Endothelial cell of umbilical vein (primary cell): ENCODE measurements around the gene SLC2A2. TPM values are rescaled to one million over a fixed set of nuclear protein-coding genes. Genes with fewer than 3 reads are reported as not detected.

Experiments used
- BruUV-seq: library from RNA; stranded (reverse); fragments of 400-500 nt; replicated peaks from 2 replicates; lab custom pipeline; 2021; lab: Mats Ljungman, UMichigan
- CTCF ChIA-PET: fragments of 300-600, 350-600 bp; sonication (Branson Sonifier 250); formaldehyde crosslinking; loops from one replicate; lab custom pipeline; 2021; ENCODE audit warnings: antibody characterized with exemption, inconsistent platforms; lab: Charles Lee
- POLR2A ChIA-PET: fragments of 300-600, 350-600 bp; sonication (Branson Sonifier 250); formaldehyde crosslinking; loops from one replicate; lab custom pipeline; 2021; ENCODE audit warnings: antibody characterized with exemption, inconsistent platforms; lab: Charles Lee
- DNase-seq: peaks from one replicate; pipeline ENCODE4 v3.0.0-alpha.2; 2011; ENCODE audit warnings: low read depth, low spot score
- FAIRE-seq: peaks from 2 replicates; lab custom pipeline; 2011; peaks lifted over from hg19 to GRCh38; lab: Jason Lieb, UNC
- H2AFZ ChIP-seq: 2 replicates; pipeline ENCODE4 v1.6.0; 2012; ENCODE audit warnings: low read depth, low read length, control low read depth, inconsistent platforms
- H3K27ac ChIP-seq: 2 replicates; pipeline ENCODE4 v1.5.1; 2011; ENCODE audit warnings: low read depth, mild to moderate bottlenecking, control low read depth, low read length, moderate library complexity; ENCODE audit not compliant: insufficient read depth
- H3K27me3 ChIP-seq, 2 experiments: 2 replicates each; pipeline versions ENCODE4 v1.6.0 to v1.6.1; 2011; ENCODE audit warnings: low read length in 2 of 2, mixed read lengths in 1 of 2; ENCODE audit not compliant: control insufficient read depth in 2 of 2, insufficient read depth in 2 of 2
- H3K36me3 ChIP-seq, 2 experiments: 2 replicates in 1 of 2; 3 replicates in 1 of 2; pipeline ENCODE4 v1.5.1; 2011; ENCODE audit warnings: low read length in 2 of 2, mild to moderate bottlenecking in 1 of 2, moderate library complexity in 1 of 2; ENCODE audit not compliant: control insufficient read depth in 2 of 2, insufficient read depth in 2 of 2; ENCODE audit errors: extremely low read depth in 1 of 2
- H3K4me1 ChIP-seq: 3 replicates; pipeline ENCODE4 v1.5.1; 2011; ENCODE audit warnings: mild to moderate bottlenecking, low read length; ENCODE audit not compliant: control insufficient read depth, insufficient read depth; ENCODE audit errors: extremely low read depth
- H3K4me2 ChIP-seq: 2 replicates; pipeline ENCODE4 v1.6.1; 2011; ENCODE audit warnings: low read length, control low read depth, mixed read lengths; ENCODE audit not compliant: insufficient read depth
- H3K4me3 ChIP-seq, 3 experiments: fragments of 200-600 bp in 1 of 3; sonication (generic), shearing (Covaris generic) in 1 of 3; replicated peaks in 1 of 3; 2 replicates each; pipeline ENCODE4 v1.5.1; 2011 to 2016; ENCODE audit warnings: control low read depth in 3 of 3, low read length in 3 of 3, mild to moderate bottlenecking in 2 of 3, inconsistent platforms in 1 of 3, low read depth in 1 of 3, moderate library complexity in 1 of 3; ENCODE audit not compliant: insufficient read depth in 1 of 3
- H3K79me2 ChIP-seq: 2 replicates; pipeline ENCODE4 v1.6.0; 2012; ENCODE audit warnings: low read length, inconsistent platforms; ENCODE audit not compliant: control insufficient read depth, insufficient read depth
- H3K9ac ChIP-seq: replicated peaks from 2 replicates; pipeline ENCODE3; 2011; ENCODE audit warnings: low read length, control low read depth; ENCODE audit not compliant: insufficient read depth; ENCODE audit errors: extremely low read depth
- H3K9me1 ChIP-seq: replicated peaks from 3 replicates; pipeline ENCODE4 v1.6.0; 2011; ENCODE audit warnings: mild to moderate bottlenecking, low read length; ENCODE audit not compliant: control insufficient read depth, insufficient read depth; ENCODE audit errors: extremely low read depth
- H3K9me3 ChIP-seq: replicated peaks from 2 replicates; pipeline ENCODE4 v1.5.1; 2012; ENCODE audit warnings: low read length, inconsistent platforms; ENCODE audit not compliant: control insufficient read depth, insufficient read depth
- H4K20me1 ChIP-seq: replicated peaks from 2 replicates; pipeline ENCODE3; 2011; ENCODE audit warnings: mild to moderate bottlenecking, low read length; ENCODE audit not compliant: control insufficient read depth, insufficient read depth; ENCODE audit errors: extremely low read depth
- EZH2 ChIP-seq: IDR thresholded peaks from 2 replicates; pipeline ENCODE4 v1.6.1; 2012; ENCODE audit warnings: borderline replicate concordance, low read depth, mild to moderate bottlenecking, moderate library complexity, low read length, inconsistent platforms; ENCODE audit not compliant: severe bottlenecking
- FOS ChIP-seq: IDR thresholded peaks from 2 replicates; pipeline ENCODE4 v1.6.1; 2011; ENCODE audit warnings: mild to moderate bottlenecking, low read length, moderate library complexity, borderline replicate concordance; ENCODE audit not compliant: insufficient read depth
- GATA2 ChIP-seq: IDR thresholded peaks from 2 replicates; pipeline ENCODE4 v1.7.0; 2011; ENCODE audit warnings: low read depth, mild to moderate bottlenecking, moderate library complexity, mixed read lengths, low read length; ENCODE audit not compliant: insufficient read length, insufficient read depth
- JUN ChIP-seq: IDR thresholded peaks from 2 replicates; pipeline ENCODE4 v1.6.1; 2011; ENCODE audit warnings: borderline replicate concordance, low read depth; ENCODE audit not compliant: insufficient read length, insufficient read depth
- MAX ChIP-seq: IDR thresholded peaks from 2 replicates; pipeline ENCODE4 v1.6.1; 2011; ENCODE audit not compliant: insufficient read depth, insufficient read length
- MYC ChIP-seq: IDR thresholded peaks from one replicate; pipeline ENCODE4 v1.6.1; 2011; ENCODE audit warnings: mild to moderate bottlenecking, low read depth, low read length
- POLR2A ChIP-seq: IDR thresholded peaks from 2 replicates; pipeline ENCODE4 v1.6.1; 2012; ENCODE audit warnings: low read depth, mild to moderate bottlenecking, control low read depth, low read length
- POLR2AphosphoS5 ChIP-seq: IDR thresholded peaks from 2 replicates; pipeline ENCODE4 v1.6.1; 2012; ENCODE audit warnings: low read depth, mild to moderate bottlenecking, control low read depth, low read length, moderate library complexity; ENCODE audit not compliant: insufficient read depth
- dilution Hi-C: fragments of 300-500 bp; cut with MboI; formaldehyde crosslinking; loops from one replicate; pipeline ENCODE4 v1.15.0; 2019; ENCODE audit warnings: low sequenced_read_pairs; ENCODE audit not compliant: extremely low pct_ligation_motif_present
- intact Hi-C: fragments of 100-400 bp; cut with micrococcal nuclease; formaldehyde crosslinking; loops from one replicate; pipeline ENCODE4 v1.10.0; 2022
- polyA plus RNA-seq, 4 experiments: library from polyadenylated mRNA; depleted of rRNA in 3 of 4; stranded (reverse) in 3 of 4; unstranded in 1 of 4; fragments of >200 nt; gene quantifications; 2 replicates each; pipeline versions ENCODE4 v1.2.1 to v1.2.3, GENCODE V29; 2011 to 2012; ENCODE audit warnings: missing spikeins in 1 of 4
- total RNA-seq: library from RNA; stranded (reverse); gene quantifications from 2 replicates; pipeline ENCODE4 v1.2.3, GENCODE V29; 2021
- TF ChIP-seq, protein P1 (sequence below), 2 donors: IDR thresholded peaks; 1 replicate in 1 of 2; 2 replicates in 1 of 2; pipeline ENCODE4 v1.5.1; 2011; ENCODE audit warnings: low read length in 2 of 2, mild to moderate bottlenecking in 2 of 2, moderate library complexity in 2 of 2, control low read depth in 1 of 2, inconsistent platforms in 1 of 2, low read depth in 1 of 2; ENCODE audit not compliant: insufficient read depth in 1 of 2; ENCODE audit errors: extremely low read depth in 1 of 2

The SLC2A2 gene
- total and polyA plus RNA-seq, 2 donors (not counting 3 experiments of a cell fraction or from before 2014, with no cell fraction given), result not detected

DNA sequence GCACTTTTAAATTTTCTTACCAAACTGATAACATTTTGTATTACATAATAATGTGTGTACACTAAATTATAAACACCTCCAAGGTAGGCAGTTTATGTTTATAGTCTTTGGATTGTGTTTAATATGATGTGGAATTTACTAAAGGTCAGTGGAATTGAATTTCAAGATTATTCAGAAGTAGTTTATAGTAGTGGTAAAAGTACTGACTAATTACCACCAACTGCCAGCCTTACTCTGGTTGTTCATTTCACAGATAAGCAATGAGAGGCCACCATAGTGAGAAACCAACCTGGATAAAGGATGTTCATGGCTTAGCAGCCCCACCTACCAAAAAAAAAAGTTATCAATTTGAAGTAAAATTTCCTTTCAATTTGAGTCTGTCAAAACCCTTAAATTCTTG is 64.1 kb downstream of the SLC2A2 start:
- peaks cover 0 to 2% of the 10 kb centered on the region in 2 experiments for H3K27me3 ChIP-seq
- no peak overlapping the region for H3K4me3 ChIP-seq
- H4K20me1 ChIP-seq, result no peaks in the 10 kb centered on the region
- H3K9me1 ChIP-seq, result no peaks in the 10 kb centered on the region
- H3K27ac ChIP-seq, result no peak overlapping the region
- no peak overlapping the region for H3K9ac ChIP-seq
- H3K4me1 ChIP-seq, result no peaks in the 10 kb centered on the region
- CTCF ChIA-PET, result interaction anchor here (0.6 to 1.7 kb wide), 56 partner anchors 9 to 1706 kb away, joined by 3 to 15 read pairs (median 4); partner anchors contain the start of gene RPL22L1
- no peak for TF ChIP-seq POLR2A
- no peak for TF ChIP-seq MAX
- TF ChIP-seq, protein P1, sequence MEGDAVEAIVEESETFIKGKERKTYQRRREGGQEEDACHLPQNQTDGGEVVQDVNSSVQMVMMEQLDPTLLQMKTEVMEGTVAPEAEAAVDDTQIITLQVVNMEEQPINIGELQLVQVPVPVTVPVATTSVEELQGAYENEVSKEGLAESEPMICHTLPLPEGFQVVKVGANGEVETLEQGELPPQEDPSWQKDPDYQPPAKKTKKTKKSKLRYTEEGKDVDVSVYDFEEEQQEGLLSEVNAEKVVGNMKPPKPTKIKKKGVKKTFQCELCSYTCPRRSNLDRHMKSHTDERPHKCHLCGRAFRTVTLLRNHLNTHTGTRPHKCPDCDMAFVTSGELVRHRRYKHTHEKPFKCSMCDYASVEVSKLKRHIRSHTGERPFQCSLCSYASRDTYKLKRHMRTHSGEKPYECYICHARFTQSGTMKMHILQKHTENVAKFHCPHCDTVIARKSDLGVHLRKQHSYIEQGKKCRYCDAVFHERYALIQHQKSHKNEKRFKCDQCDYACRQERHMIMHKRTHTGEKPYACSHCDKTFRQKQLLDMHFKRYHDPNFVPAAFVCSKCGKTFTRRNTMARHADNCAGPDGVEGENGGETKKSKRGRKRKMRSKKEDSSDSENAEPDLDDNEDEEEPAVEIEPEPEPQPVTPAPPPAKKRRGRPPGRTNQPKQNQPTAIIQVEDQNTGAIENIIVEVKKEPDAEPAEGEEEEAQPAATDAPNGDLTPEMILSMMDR (IDR thresholded peaks at IDR 0.05; ENCODE audit: extremely low read depth in 1 of 2, insufficient read depth in 1 of 2, low read depth in 1 of 2, low read length in 2 of 2), result no peak
- no peak for TF ChIP-seq POLR2AphosphoS5
- TF ChIP-seq EZH2, result no peak
- TF ChIP-seq FOS, result no peak
- TF ChIP-seq JUN, result no peak
- TF ChIP-seq MYC, result no peak
- no peak for TF ChIP-seq GATA2
- intact Hi-C loops, result loop anchor here (2.0 to 10.0 kb wide), 2 partner anchors 220 to 502 kb away; partner anchors contain the start of gene TNIK
- DNase-seq (no peak), FAIRE-seq (no peak)
- POLR2A ChIA-PET, result no interaction called here
- H3K9me3 ChIP-seq, result no peaks in the 10 kb centered on the region
- H3K36me3 ChIP-seq, result no peaks in the 10 kb centered on the region
- H2AFZ ChIP-seq, result no peak overlapping the region
- H3K79me2 ChIP-seq, result no peaks in the 10 kb centered on the region
- no TSS peak for BruUV-seq
- no peak overlapping the region for H3K4me2 ChIP-seq
- dilution Hi-C loops, result no loop called here
